GM12865 (cell line): ENCODE measurements around the gene MAP2K4.

Source experiments
- DNase-seq: peaks from one replicate; pipeline ENCODE4 v3.0.0; 2010; ENCODE audit warnings: low read depth
- H3K4me3 ChIP-seq: 2 replicates; pipeline ENCODE4 v1.5.1; 2011; ENCODE audit warnings: mild to moderate bottlenecking, low read depth, low read length, control low read depth
- CTCF ChIP-seq: IDR thresholded peaks from 2 replicates; pipeline ENCODE4 v1.5.1; 2011; ENCODE audit warnings: low read length, control low read depth, low read depth, inconsistent platforms; ENCODE audit not compliant: insufficient read depth; ENCODE audit errors: missing control alignments

The MAP2K4 gene

GRCh38 chr17:12114686-12115418 lies 94.2 kb downstream of the MAP2K4 start:
- no peak for TF ChIP-seq CTCF
- no peak for DNase-seq
- H3K4me3 ChIP-seq, result no peak overlapping the region

- no peak for DNase-seq
- no peak overlapping the region for H3K4me3 ChIP-seq
- TF ChIP-seq CTCF, result no peak
Observed at GRCh38 chr17:12116143-12116542, 95.5 kb downstream of the MAP2K4 start.

- no peak overlapping the region for H3K4me3 ChIP-seq
- DNase-seq, result no peak
- no peak for TF ChIP-seq CTCF
Observed at GRCh38 chr17:12118617-12119016, 97.9 kb downstream of the MAP2K4 start.

- no peak overlapping the region for H3K4me3 ChIP-seq
- TF ChIP-seq CTCF, result no peak
- DNase-seq, result no peak
Observed at GRCh38 chr17:12122075-12122474, 101.4 kb downstream of the MAP2K4 start.

- H3K4me3 ChIP-seq, result no peak overlapping the region
- no peak for DNase-seq
- TF ChIP-seq CTCF, result no peak
Observed at GRCh38 chr17:12127177-12127576, 106.5 kb downstream of the MAP2K4 start.

- H3K4me3 ChIP-seq, result no peak overlapping the region
- DNase-seq, result no peak
- no peak for TF ChIP-seq CTCF
Observed at GRCh38 chr17:12127667-12128066, 107.0 kb downstream of the MAP2K4 start.

GRCh38 chr17:12128946-12129345 lies 108.3 kb downstream of the MAP2K4 start:
- DNase-seq, result no peak
- H3K4me3 ChIP-seq, result no peak overlapping the region
- TF ChIP-seq CTCF, result no peak
